ENCODE measurements around the gene KIF22. TPM values are rescaled to one million over a fixed set of nuclear protein-coding genes. Genes with fewer than 3 reads are reported as not detected.
"Not testable (repeated sequence)": the region's sequence is repeated elsewhere in the genome, so short reads cannot be mapped to it uniquely, and the experiment has no call there.

The KIF22 gene
- total and polyA plus RNA-seq, 10 donors = 26.6 to 59.2 (median 39.0) TPM

- intact Hi-C loops (cut with DNase I; ENCODE audit: low total_unique reads) = no loop called here
These were observed 42.4 kb upstream of the KIF22 start for GRCh38 chr16:29747947-29748759.

GRCh38 chr16:29748760-29749149 lies 41.8 kb upstream of the KIF22 start:
- intact Hi-C loops (cut with DNase I; ENCODE audit: low total_unique reads); H3K27me3 ChIP-seq (replicated peaks in 1 of 7); H3K9me3 ChIP-seq; H3K4me3 ChIP-seq; DNase-seq: not testable (repeated sequence)
- Histone ChIP-seq H3K36me3 (peaks cover 0 to 25% (median 2%) of the 10 kb centered on the region in 6 donors), H3K4me1 (peaks cover 18 to 59% (median 27%) of the 10 kb centered on the region in 6 donors), H3K27ac (peak overlapping the region in 1 of 8 donors; percentile 27)
- WGBS, 5 donors = 65 to 90% (median 85%) methylated on average over 3 to 4 of the region's 4 CpGs

More at GRCh38 chr16:29747947-29748759, 42.4 kb upstream of the KIF22 start:
- TF ChIP-seq CTCF (IDR thresholded peaks at IDR 0.05 in 8 of 11, conservative IDR thresholded peaks at IDR 0.05 in 3 of 11) (no peak), POLR2AphosphoS5 (IDR thresholded peaks at IDR 0.05) (no peak), POLR2A (IDR thresholded peaks at IDR 0.05) (no peak)
- 92 to 97% (median 95%) methylated on average over 13 to 30 of the region's 30 CpGs for WGBS, 5 donors
- Histone ChIP-seq H3K36me3 (peaks cover 0 to 31% (median 2%) of the 10 kb centered on the region in 6 donors), H3K27me3 (replicated peaks in 1 of 7) (no peaks in the 10 kb centered on the region), H3K4me1 (peaks cover 22 to 65% (median 33%) of the 10 kb centered on the region in 6 donors), H3K4me3 (no peak overlapping the region), H3K9me3 (no peaks in the 10 kb centered on the region), H3K27ac (peak overlapping the region in 4 of 8 donors; percentile 20 to 96 (median 94))
- DNase-seq = peak; percentile 77

GRCh38 chr16:29753516-29753915 lies 37.0 kb upstream of the KIF22 start:
- no peak for DNase-seq
- Histone ChIP-seq H3K4me1 (peaks cover 0 to 31% (median 8%) of the 10 kb centered on the region in 6 donors), H3K27me3 (replicated peaks in 1 of 7) (no peaks in the 10 kb centered on the region), H3K9me3 (no peaks in the 10 kb centered on the region), H3K36me3 (peaks cover 0 to 8% (median 0%) of the 10 kb centered on the region in 6 donors), H3K27ac (no peak overlapping the region), H3K4me3 (no peak overlapping the region)
- intact Hi-C loops (cut with DNase I; ENCODE audit: low total_unique reads) = no loop called here
- TF ChIP-seq CTCF (IDR thresholded peaks at IDR 0.05 in 8 of 11, conservative IDR thresholded peaks at IDR 0.05 in 3 of 11) (no peak), POLR2A (IDR thresholded peaks at IDR 0.05) (no peak), POLR2AphosphoS5 (IDR thresholded peaks at IDR 0.05) (no peak)
- WGBS, 5 donors = 66 to 95% (median 85%) methylated on average over 1 of the region's 1 CpG

- 67 to 86% (median 74%) methylated on average over 1 of the region's 1 CpG for WGBS, 5 donors
- no peak for TF ChIP-seq CTCF (IDR thresholded peaks at IDR 0.05 in 8 of 11, conservative IDR thresholded peaks at IDR 0.05 in 3 of 11)
- no peak for TF ChIP-seq POLR2AphosphoS5 (IDR thresholded peaks at IDR 0.05)
- TF ChIP-seq POLR2A (IDR thresholded peaks at IDR 0.05) = no peak
- intact Hi-C loops (cut with DNase I; ENCODE audit: low total_unique reads) = no loop called here
These were observed 33.9 kb upstream of the KIF22 start for GRCh38 chr16:29756654-29757053.

GRCh38 chr16:29757086-29757485 lies 33.5 kb upstream of the KIF22 start:
- 86 to 94% (median 89%) methylated on average over 8 of the region's 8 CpGs for WGBS, 5 donors
- H3K9me3 ChIP-seq; H3K4me3 ChIP-seq; intact Hi-C loops (cut with DNase I; ENCODE audit: low total_unique reads); H3K36me3 ChIP-seq; H3K27me3 ChIP-seq (replicated peaks in 1 of 7); DNase-seq; H3K27ac ChIP-seq: not testable (repeated sequence)
- H3K4me1 ChIP-seq = peaks cover 0 to 14% (median 8%) of the 10 kb centered on the region in 6 donors

More at GRCh38 chr16:29756654-29757053, 33.9 kb upstream of the KIF22 start:
- Histone ChIP-seq H3K4me3 (no peak overlapping the region), H3K27ac (no peak overlapping the region), H3K9me3 (no peaks in the 10 kb centered on the region), H3K27me3 (replicated peaks in 1 of 7) (peaks cover 0 to 6% (median 0%) of the 10 kb centered on the region in 7 donors), H3K4me1 (peaks cover 0 to 14% (median 8%) of the 10 kb centered on the region in 6 donors), H3K36me3 (no peaks in the 10 kb centered on the region)
- no peak for DNase-seq

All from spleen (tissue), 11 donors.